Prostate gland (tissue), 2 donors: ENCODE measurements around the gene SRMS. TPM values are rescaled to one million over a fixed set of nuclear protein-coding genes. Genes with fewer than 3 reads are reported as not detected.

Experiments used
- DNase-seq: peaks from one replicate; pipeline ENCODE4 v3.0.0-alpha.2; 2019; ENCODE audit warnings: low spot score
- H3K27ac ChIP-seq, 2 donors: fragments of 200-600 bp; sonication (generic); 2 replicates each; pipeline ENCODE4 v1.5.1; 2017 to 2019
- H3K27me3 ChIP-seq: fragments of 200-600 bp; sonication (generic); replicated peaks from 2 replicates; pipeline ENCODE4 v1.5.1; 2019; ENCODE audit not compliant: insufficient read depth
- H3K36me3 ChIP-seq, 2 donors: fragments of 200-600 bp; sonication (generic); 1 replicate in 1 of 2; 2 replicates in 1 of 2; pipeline versions ENCODE4 v1.5.1 to v1.8.1; 2017 to 2019
- H3K4me1 ChIP-seq: fragments of 200-600 bp; sonication (generic); replicated peaks from 2 replicates; pipeline ENCODE4 v1.5.1; 2019
- H3K4me3 ChIP-seq, 2 donors: fragments of 200-600 bp; sonication (generic); 2 replicates each; pipeline ENCODE4 v1.5.1; 2017 to 2019
- H3K9me3 ChIP-seq: fragments of 200-600 bp; sonication (generic); 2 replicates; pipeline ENCODE4 v1.5.1; 2017
- CTCF ChIP-seq, 4 experiments: fragments of 200-600 bp in 2 of 4; fragments of 450-650 bp in 2 of 4; sonication (generic) in 2 of 4; IDR thresholded peaks; 1 replicate in 3 of 4; 2 replicates in 1 of 4; pipeline ENCODE4 v1.5.1; 2016 to 2019; ENCODE audit warnings: antibody characterized with exemption in 4 of 4, mild to moderate bottlenecking in 2 of 4, moderate library complexity in 2 of 4
- POLR2A ChIP-seq: fragments of 450-650 bp; IDR thresholded peaks from one replicate; pipeline ENCODE4 v1.6.1; 2016; ENCODE audit warnings: antibody characterized with exemption, mild to moderate bottlenecking
- POLR2AphosphoS5 ChIP-seq: sonication (generic); formaldehyde crosslinking; IDR thresholded peaks from one replicate; pipeline ENCODE4 v1.6.1; 2017; ENCODE audit warnings: antibody characterized with exemption
- WGBS: methylation state at CpG from one replicate; pipeline ENCODE4 v1.1.5; 2018; 5-methylcytosine and 5-hydroxymethylcytosine counted together
- intact Hi-C: fragments of 100-400 bp; cut with DNase I; formaldehyde crosslinking; loops from one replicate; pipeline ENCODE4 v1.14.2; 2022
- total RNA-seq, 2 donors: library from RNA; depleted of rRNA; stranded (reverse); fragments of >200 nt; gene quantifications; one replicate each; pipeline ENCODE4 v1.1.0, GENCODE V29; 2016

The SRMS gene
- total RNA-seq, 2 donors from 2014 or later: 0.34 to 1.6 TPM

GRCh38 chr20:63513207-63513606 is 34.3 kb downstream of the SRMS start:
- intact Hi-C loops: no loop called here
- Histone ChIP-seq H3K27ac (no peak overlapping the region), H3K4me1 (no peaks in the 10 kb centered on the region), H3K27me3 (no peaks in the 10 kb centered on the region), H3K36me3 (no peaks in the 10 kb centered on the region), H3K9me3 (no peaks in the 10 kb centered on the region), H3K4me3 (no peak overlapping the region)
- TF ChIP-seq POLR2A (no peak), CTCF (IDR thresholded peaks at IDR 0.05) (no peak), POLR2AphosphoS5 (no peak)
- no peak for DNase-seq
- 92% methylated on average over 3 of the region's 3 CpGs for WGBS

- no peak for TF ChIP-seq CTCF (IDR thresholded peaks at IDR 0.05)
- TF ChIP-seq POLR2A: no peak
- no peak for TF ChIP-seq POLR2AphosphoS5
- Histone ChIP-seq H3K4me3 (no peak overlapping the region), H3K27me3 (no peaks in the 10 kb centered on the region), H3K9me3 (no peaks in the 10 kb centered on the region), H3K4me1 (no peaks in the 10 kb centered on the region), H3K36me3 (no peaks in the 10 kb centered on the region), H3K27ac (no peak overlapping the region)
- 89% methylated on average over 9 of the region's 9 CpGs for WGBS
- no peak for DNase-seq
- intact Hi-C loops: no loop called here
Measured at GRCh38 chr20:63509088-63509564, 38.4 kb downstream of the SRMS start.

GRCh38 chr20:63508072-63508768 is 39.3 kb downstream of the SRMS start:
- WGBS: 86% methylated on average over 33 of the region's 33 CpGs
- no peak overlapping the region for H3K27ac ChIP-seq
- H3K4me1 ChIP-seq: no peaks in the 10 kb centered on the region
- DNase-seq: no peak
- no peaks in the 10 kb centered on the region for H3K9me3 ChIP-seq
- H3K36me3 ChIP-seq: no peaks in the 10 kb centered on the region
- H3K27me3 ChIP-seq: no peaks in the 10 kb centered on the region
- intact Hi-C loops: no loop called here
- no peak overlapping the region for H3K4me3 ChIP-seq
- TF ChIP-seq POLR2AphosphoS5 (no peak), POLR2A (no peak), CTCF (IDR thresholded peaks at IDR 0.05) (no peak)

- DNase-seq: no peak
Measured at GRCh38 chr20:63507083-63507743, 40.3 kb downstream of the SRMS start.

More at GRCh38 chr20:63507083-63507743, 40.3 kb downstream of the SRMS start:
- no peaks in the 10 kb centered on the region for H3K36me3 ChIP-seq
- no peaks in the 10 kb centered on the region for H3K27me3 ChIP-seq
- no peak overlapping the region for H3K27ac ChIP-seq
- H3K4me1 ChIP-seq: no peaks in the 10 kb centered on the region
- WGBS: 90% methylated on average over 30 of the region's 30 CpGs
- intact Hi-C loops: no loop called here
- no peak overlapping the region for H3K4me3 ChIP-seq
- TF ChIP-seq POLR2A (no peak), CTCF (IDR thresholded peaks at IDR 0.05) (no peak), POLR2AphosphoS5 (no peak)
- no peaks in the 10 kb centered on the region for H3K9me3 ChIP-seq
